K562 (cell line): ENCODE data around the gene ASCL2. TPM values are rescaled to one million over a fixed set of nuclear protein-coding genes. Genes with fewer than 3 reads are reported as not detected.

Experiments used
- CREB3L1 ChIP-seq: fragments of 450-650 bp; IDR thresholded peaks from 2 replicates; pipeline ENCODE4 v1.6.1; 2014; ENCODE audit warnings: low read depth, mild to moderate bottlenecking, moderate library complexity, borderline replicate concordance
- E2F1 ChIP-seq: sonication (generic); formaldehyde crosslinking; IDR thresholded peaks from 2 replicates; pipeline ENCODE4 v1.8.1; 2023; ENCODE audit warnings: mild to moderate bottlenecking, missing genetic modification reagents, moderate library complexity
- FOXJ3 ChIP-seq: sonication (generic); formaldehyde crosslinking; IDR thresholded peaks from 2 replicates; pipeline ENCODE4 v1.4.0; 2020; ENCODE audit warnings: mild to moderate bottlenecking, missing genetic modification reagents
- FOXO4 ChIP-seq: fragments of 450-650 bp; formaldehyde crosslinking; IDR thresholded peaks from 2 replicates; pipeline ENCODE4 v1.4.0; 2020; ENCODE audit warnings: mild to moderate bottlenecking, moderate library complexity
- KDM4B ChIP-seq, 2 experiments: fragments of 450-650 bp in 1 of 2; sonication (generic) in 1 of 2; IDR thresholded peaks; 2 replicates each; pipeline ENCODE4 v1.6.1; 2016 to 2017; ENCODE audit warnings: borderline replicate concordance in 2 of 2, antibody characterized with exemption in 1 of 2, low read depth in 1 of 2, mild to moderate bottlenecking in 1 of 2
- KLF1 ChIP-seq: fragments of 450-650 bp; IDR thresholded peaks from 2 replicates; pipeline ENCODE4 v1.6.1; 2016; ENCODE audit warnings: missing genetic modification characterization, missing compliant biosample characterization
- MLX ChIP-seq, 2 experiments: fragments of 450-650 bp in 1 of 2; sonication (generic) in 1 of 2; formaldehyde crosslinking; conservative IDR thresholded peaks; 2 replicates each; pipeline versions ENCODE4 v1.4.0 to v1.8.1; 2020 to 2022; ENCODE audit warnings: mild to moderate bottlenecking in 1 of 2, missing genetic modification reagents in 1 of 2
- NR1H2 ChIP-seq: sonication (generic); formaldehyde crosslinking; IDR thresholded peaks from 2 replicates; pipeline ENCODE4 v1.4.0; 2020; ENCODE audit warnings: mild to moderate bottlenecking, missing genetic modification reagents
- POU5F1 ChIP-seq: fragments of 150-350 bp; IDR thresholded peaks from 2 replicates; pipeline ENCODE4 v1.6.1; 2014; ENCODE audit warnings: borderline replicate concordance, low read length, low read depth, mild to moderate bottlenecking; ENCODE audit not compliant: partially characterized antibody
- RBM17 ChIP-seq: fragments of 200-400 bp; formaldehyde crosslinking; IDR thresholded peaks from 2 replicates; pipeline ENCODE4 v1.6.1; 2017; ENCODE audit warnings: low read depth, mild to moderate bottlenecking, low read length, borderline replicate concordance
- SNAPC5 ChIP-seq: fragments of 250-450 bp; sonication (Bioruptor Pico); IDR thresholded peaks from 2 replicates; pipeline ENCODE4 v1.8.0; 2021; ENCODE audit warnings: moderate library complexity, mild to moderate bottlenecking, inconsistent platforms
- SRSF1 ChIP-seq: fragments of 200-400 bp; formaldehyde crosslinking; IDR thresholded peaks from 2 replicates; pipeline ENCODE4 v1.6.1; 2017; ENCODE audit warnings: mild to moderate bottlenecking, low read depth, low read length, moderate library complexity
- TCF7 ChIP-seq: sonication (generic); IDR thresholded peaks from 2 replicates; pipeline ENCODE4 v1.6.1; 2016; ENCODE audit warnings: antibody characterized with exemption, borderline replicate concordance
- TEAD2 ChIP-seq: fragments of 450-650 bp; IDR thresholded peaks from 2 replicates; pipeline ENCODE4 v1.6.1; 2016; ENCODE audit warnings: missing genetic modification characterization, control low read depth, missing compliant biosample characterization
- ZC3H4 ChIP-seq: sonication (generic); formaldehyde crosslinking; IDR thresholded peaks from 2 replicates; pipeline ENCODE4 v1.9.0; 2021; ENCODE audit warnings: missing genetic modification reagents, borderline replicate concordance
- ZNF561 ChIP-seq: fragments of 450-650 bp; formaldehyde crosslinking; conservative IDR thresholded peaks from 2 replicates; pipeline ENCODE4 v1.4.0; 2020; ENCODE audit warnings: mild to moderate bottlenecking, moderate library complexity
- ZNF584 ChIP-seq: fragments of 200-800 bp; sonication (Bioruptor generic); IDR thresholded peaks from 2 replicates; pipeline ENCODE4 v1.6.1; 2016; ENCODE audit warnings: low read depth, mild to moderate bottlenecking, missing genetic modification characterization, missing compliant biosample characterization
- polyA plus RNA-seq, 8 experiments: library from polyadenylated mRNA; depleted of rRNA in 4 of 8; stranded (reverse) in 5 of 8; unstranded in 3 of 8; fragments of >200 nt; fragmentation: Nextera tagmentation in 2 of 8; fragmentation: Illumina TruSeq in 1 of 8; extraction: Ambion mirVana in 2 of 8; extraction: Trizol in 1 of 8; gene quantifications; 2 replicates each; pipeline versions ENCODE4 v1.2.1 to v1.2.3, GENCODE V29; 2011 to 2014; ENCODE audit warnings: inconsistent platforms in 1 of 8, missing spikeins in 1 of 8
- total RNA-seq, 7 experiments: library from RNA; depleted of rRNA in 6 of 7; stranded (reverse); fragments of >200 nt in 6 of 7; fragmentation: Illumina TruSeq in 2 of 7; extraction: Trizol in 2 of 7; gene quantifications; 2 replicates each; pipeline versions ENCODE4 v1.2.1 to v1.2.3, GENCODE V29; 2011 to 2021; ENCODE audit warnings: low replicate concordance in 1 of 7

Gene ASCL2
- total and polyA plus RNA-seq, 9 of the 15 experiments (the other 6 are each of a cell fraction or from before 2014, with no cell fraction given): 0.11 to 1.4 (median 0.36) TPM; not detected in 2

- TF ChIP-seq KDM4B (IDR thresholded peaks at IDR 0.05; ENCODE audit: borderline replicate concordance in 2 of 2, low read depth in 1 of 2): no peak
- no peak; the same call in 1 of the 2 replicates for TF ChIP-seq TCF7
- TF ChIP-seq NR1H2: no peak
- TF ChIP-seq E2F1 (CRISPR knock-in tag): no peak
- TF ChIP-seq MLX (CRISPR knock-in tag; conservative IDR thresholded peaks at IDR 0.05): peak in 1 of 2 experiments; percentile 72; a peak in 1 of 4 replicates
- no peak for TF ChIP-seq SNAPC5
- no peak for TF ChIP-seq RBM17
- TF ChIP-seq ZNF561 (CRISPR knock-in tag): no peak
- TF ChIP-seq TEAD2: no peak
- TF ChIP-seq POU5F1: no peak
- TF ChIP-seq KLF1 (tag): no peak
- no peak for TF ChIP-seq ZNF584 (CRISPR knock-in tag)
- no peak; the same call in 1 of the 2 replicates for TF ChIP-seq FOXO4 (CRISPR knock-in tag)
- peak; percentile 29; the same call in 1 of the 2 replicates for TF ChIP-seq CREB3L1
- TF ChIP-seq FOXJ3 (CRISPR knock-in tag): no peak
- TF ChIP-seq ZC3H4 (CRISPR knock-in tag): no peak
- TF ChIP-seq SRSF1: no peak
These were observed 33.5 kb upstream of the ASCL2 start (continued) for GRCh38 chr11:2303627-2304505.
